Heart left ventricle (tissue), 16 donors: ENCODE data around the gene CRYBG2. TPM values are rescaled to one million over a fixed set of nuclear protein-coding genes. Genes with fewer than 3 reads are reported as not detected.
"Not testable (repeated sequence)": the region's sequence is repeated elsewhere in the genome, so short reads cannot be mapped to it uniquely, and the experiment has no call there.

ENCODE experiments used
- ATAC-seq, 4 donors: fragments of 200-7000 bp; cut with Tn5 transposase; one replicate each; pipeline ENCODE4 v1.9.1; 2020 to 2022; ENCODE audit warnings: moderate library complexity in 4 of 4, mild to moderate bottlenecking in 3 of 4, moderate number of reproducible peaks in 1 of 4
- DNase-seq, 5 donors: peaks; one replicate each; pipeline ENCODE4 v3.0.0-alpha.2; 2020
- H3K27ac ChIP-seq, 12 donors: fragments of 200-600 bp; sonication (generic) in 4 of 12; one replicate each; pipeline versions ENCODE4 v1.5.0 to v1.8.0; 2016 to 2022; ENCODE audit warnings: mild to moderate bottlenecking in 2 of 12
- H3K27me3 ChIP-seq, 9 donors: fragments of 200-600 bp; sonication (generic) in 2 of 9; one replicate each; pipeline versions ENCODE4 v1.5.1 to v1.8.0; 2016 to 2022; ENCODE audit warnings: mild to moderate bottlenecking in 3 of 9
- H3K36me3 ChIP-seq, 9 donors: fragments of 200-600 bp; sonication (generic) in 2 of 9; one replicate each; pipeline versions ENCODE4 v1.5.0 to v1.8.0; 2018 to 2022; ENCODE audit warnings: mild to moderate bottlenecking in 2 of 9
- H3K4me1 ChIP-seq, 12 donors: fragments of 200-600 bp; sonication (generic) in 4 of 12; one replicate each; pipeline versions ENCODE4 v1.5.0 to v1.8.0; 2016 to 2022; ENCODE audit warnings: mild to moderate bottlenecking in 3 of 12
- H3K4me3 ChIP-seq, 12 donors: fragments of 200-600 bp; sonication (generic) in 4 of 12; one replicate each; pipeline versions ENCODE4 v1.5.0 to v1.8.0; 2017 to 2022; ENCODE audit warnings: mild to moderate bottlenecking in 9 of 12, moderate library complexity in 4 of 12
- H3K9me3 ChIP-seq, 12 donors: fragments of 200-600 bp; sonication (generic) in 4 of 12; one replicate each; pipeline versions ENCODE4 v1.5.0 to v1.8.0; 2016 to 2022; ENCODE audit warnings: mild to moderate bottlenecking in 1 of 12
- CTCF ChIP-seq, 12 donors: fragments of 200-600 bp; sonication (generic) in 4 of 12; IDR thresholded peaks; one replicate each; pipeline versions ENCODE4 v1.5.0 to v1.8.0; 2018 to 2022; ENCODE audit warnings: antibody characterized with exemption in 12 of 12, mild to moderate bottlenecking in 5 of 12
- POLR2A ChIP-seq, 2 donors: fragments of 450-650 bp; IDR thresholded peaks; one replicate each; pipeline ENCODE4 v1.6.1; 2017; ENCODE audit warnings: antibody characterized with exemption in 2 of 2, mild to moderate bottlenecking in 2 of 2, moderate library complexity in 2 of 2
- WGBS, 4 donors: extraction: QIAGEN DNeasy Blood & Tissue Kit in 2 of 4; methylation state at CpG; one replicate each; pipeline versions ENCODE4 v1.1.5 to v1.1.7; 2013 to 2018; 5-methylcytosine and 5-hydroxymethylcytosine counted together
- intact Hi-C, 10 donors: fragments of 100-400 bp; cut with DNase I; formaldehyde crosslinking; loops; one replicate each; pipeline versions ENCODE4 v1.11.1 to v1.14.2; 2022
- polyA plus RNA-seq, 2 donors: library from polyadenylated mRNA; stranded (reverse); fragments of 200-250 nt; gene quantifications; one replicate each; pipeline ENCODE4 v1.2.3, GENCODE V29; 2013
- total RNA-seq, 9 donors: library from RNA; depleted of rRNA in 2 of 9; stranded (reverse); fragments of >200 nt in 2 of 9; fragmentation: NEBNext Ultra II Directional in 3 of 9; extraction: Animal tissue kit (Norgen Biotek cat#: 25700) in 3 of 9; gene quantifications; one replicate each; pipeline versions ENCODE4 v1.1.0 to v1.2.4, GENCODE V29; 2016 to 2023
- donor health status: ischemic (EF 13 %, LVEDD 7.1; RV severe dilation, severe dysfunction).
- donor health status: healthy with polysubstance abuse.
- donor health status: DM: no; HTN: yes; CAD: no.
- donor health status: DM: no; HTN: no; CAD: no.
- donor health status: ischemic (EF 25% LVEDD 6.9; RV normal size, moderate dysfunction).
- donor health status: ischemic (EF 25% LVEDD 5.7; RV mildly dilated, moderate dysfunction).
- donor health status: healthy.
- donor health status: DM: yes; HTN: yes; CAD: no.
- donor health status: ischemic (EF 35%, LVEDD 5.7; RV mildly dilated, moderate dysfunction).
- donor health status: nonischemic (EF 11% LVEDD 7.7; RV severe dilation, severe dysfunction).
- donor health status: DM: yes; HTN: yes; CAD: no.
- donor health status: PGD.
- donor health status: ischemic (EF 29% LVEDD 5.4; RV normal size, mild dysfunction).
- donor health status: nonischemic (EF 23%, LVEDD 6.1; RV moderate dilation, normal function).

The CRYBG2 gene
- total and polyA plus RNA-seq, 11 donors: 0.25 to 0.45 TPM; not detected in 9

- DNase-seq (no peak), ATAC-seq (no peak)
- no peak overlapping the region for H3K4me3 ChIP-seq
- no peaks in the 10 kb centered on the region for H3K36me3 ChIP-seq
- 68 to 79% (median 73%) methylated on average over 3 to 4 of the region's 4 CpGs for whole genome bisulfite sequencing, 4 donors
- intact Hi-C loops: no loop called here
- H3K9me3 ChIP-seq: no peaks in the 10 kb centered on the region
- TF ChIP-seq POLR2A (IDR thresholded peaks at IDR 0.05) (no peak), CTCF (IDR thresholded peaks at IDR 0.05) (no peak)
- H3K27ac ChIP-seq: no peak overlapping the region
- H3K4me1 ChIP-seq: peaks cover 0 to 17% (median 10%) of the 10 kb centered on the region in 12 donors
- peaks cover 0 to 38% (median 21%) of the 10 kb centered on the region in 9 donors for H3K27me3 ChIP-seq
Observed at GRCh38 chr1:26337625-26338024, 16.3 kb downstream of the CRYBG2 start.

- Histone ChIP-seq H3K36me3 (no peaks in the 10 kb centered on the region), H3K4me3 (no peak overlapping the region), H3K9me3 (no peaks in the 10 kb centered on the region), H3K27me3 (peaks cover 0 to 41% (median 24%) of the 10 kb centered on the region in 9 donors), H3K4me1 (peaks cover 0 to 17% (median 10%) of the 10 kb centered on the region in 12 donors), H3K27ac (no peak overlapping the region)
- peak in 1 of 4 donors; percentile 18 for ATAC-seq
- intact Hi-C loops: no loop called here
- DNase-seq: no peak
- WGBS, 4 donors: 80 to 92% (median 89%) methylated on average over 7 of the region's 7 CpGs
- TF ChIP-seq CTCF (IDR thresholded peaks at IDR 0.05) (no peak), POLR2A (IDR thresholded peaks at IDR 0.05) (no peak)
Observed at GRCh38 chr1:26337206-26337535, 16.8 kb downstream of the CRYBG2 start.

GRCh38 chr1:26336477-26337205, 17.3 kb downstream of the CRYBG2 start:
- DNase-seq (peak; percentile 44 to 88 (median 56)), ATAC-seq (peak in 3 of 4 donors; percentile 73 to 82 (median 81))
- H3K27ac ChIP-seq: no peak overlapping the region
- H3K4me3 ChIP-seq: peak overlapping the region; percentile 3 to 63 (median 47)
- no peaks in the 10 kb centered on the region for H3K9me3 ChIP-seq
- peaks cover 0 to 46% (median 24%) of the 10 kb centered on the region in 9 donors for H3K27me3 ChIP-seq
- H3K36me3 ChIP-seq: no peaks in the 10 kb centered on the region
- TF ChIP-seq POLR2A (IDR thresholded peaks at IDR 0.05) (no peak), CTCF (IDR thresholded peaks at IDR 0.05) (no peak)
- peaks cover 0 to 17% (median 10%) of the 10 kb centered on the region in 12 donors for H3K4me1 ChIP-seq
- intact Hi-C loops: no loop called here
- 10 to 47% (median 12%) methylated on average over 9 to 52 of the region's 52 CpGs for WGBS, 4 donors

- 4 to 6% (median 5%) methylated on average over 38 to 41 of the region's 41 CpGs for WGBS, 4 donors
- no peak for ATAC-seq
- intact Hi-C loops: no loop called here
Observed at GRCh38 chr1:26335774-26336476, 18.0 kb downstream of the CRYBG2 start.

GRCh38 chr1:26333312-26333711, 20.6 kb downstream of the CRYBG2 start:
- ATAC-seq, H3K36me3 ChIP-seq, intact Hi-C loops, H3K27ac ChIP-seq, DNase-seq, H3K9me3 ChIP-seq, H3K4me3 ChIP-seq: not testable (repeated sequence)
- WGBS, 4 donors: 90 to 95% (median 91%) methylated on average over 8 of the region's 8 CpGs
- Histone ChIP-seq H3K27me3 (peaks cover 0 to 60% (median 24%) of the 10 kb centered on the region in 9 donors), H3K4me1 (peaks cover 0 to 17% (median 10%) of the 10 kb centered on the region in 12 donors)

More at GRCh38 chr1:26335774-26336476, 18.0 kb downstream of the CRYBG2 start:
- H3K36me3 ChIP-seq: no peaks in the 10 kb centered on the region
- H3K27me3 ChIP-seq: peaks cover 0 to 53% (median 24%) of the 10 kb centered on the region in 9 donors
- H3K4me1 ChIP-seq: peaks cover 0 to 17% (median 10%) of the 10 kb centered on the region in 12 donors
- no peaks in the 10 kb centered on the region for H3K9me3 ChIP-seq
- peak overlapping the region; percentile 3 to 63 (median 47) for H3K4me3 ChIP-seq
- TF ChIP-seq CTCF (IDR thresholded peaks at IDR 0.05) (no peak), POLR2A (IDR thresholded peaks at IDR 0.05) (no peak)
- H3K27ac ChIP-seq: no peak overlapping the region
- no peak for DNase-seq
